Colonic mucosa (tissue), 4 donors: Measurements from ENCODE around the gene TAF13. TPM values are rescaled to one million over a fixed set of nuclear protein-coding genes. Genes with fewer than 3 reads are reported as not detected.

ENCODE experiments used
- DNase-seq: peaks from one replicate; pipeline ENCODE4 v3.0.0-alpha.2; 2020
- H3K27ac ChIP-seq: fragments of 200-600 bp; one replicate; pipeline ENCODE4 v1.8.0; 2021
- H3K27me3 ChIP-seq: fragments of 200-600 bp; one replicate; pipeline ENCODE4 v1.8.0; 2021
- H3K36me3 ChIP-seq: fragments of 200-600 bp; one replicate; pipeline ENCODE4 v1.8.0; 2021
- H3K4me1 ChIP-seq: fragments of 200-600 bp; one replicate; pipeline ENCODE4 v1.8.0; 2021; ENCODE audit warnings: mild to moderate bottlenecking
- H3K4me3 ChIP-seq: fragments of 200-600 bp; one replicate; pipeline ENCODE4 v1.8.0; 2021
- H3K9ac ChIP-seq, 2 donors: one replicate each; pipeline ENCODE4 v1.7.0; 2013; ENCODE audit warnings: control low read depth in 2 of 2, low read depth in 2 of 2, low read length in 2 of 2
- H3K9me3 ChIP-seq: fragments of 200-600 bp; one replicate; pipeline ENCODE4 v1.8.0; 2021
- CTCF ChIP-seq: fragments of 200-600 bp; IDR thresholded peaks from one replicate; pipeline ENCODE4 v1.8.0; 2022; ENCODE audit warnings: antibody characterized with exemption, mild to moderate bottlenecking
- intact Hi-C: fragments of 100-400 bp; cut with DNase I; formaldehyde crosslinking; loops from one replicate; pipeline ENCODE4 v1.14.1; 2022
- total RNA-seq, 2 donors: library from RNA; stranded (reverse); fragmentation: NEBNext Ultra II Directional in 1 of 2; extraction: Animal tissue kit (Norgen Biotek cat#: 25700) in 1 of 2; gene quantifications; one replicate each; pipeline ENCODE4 v1.2.1, GENCODE V29; 2021
- donor health status: healthy.
- donor health status: DM: no; HTN: no; CAD: no.
- donor health status: DM: no; HTN: no; CAD: no.

The TAF13 gene
- total RNA-seq, 2 donors from 2014 or later = 49.4 to 50.9 TPM

DNA sequence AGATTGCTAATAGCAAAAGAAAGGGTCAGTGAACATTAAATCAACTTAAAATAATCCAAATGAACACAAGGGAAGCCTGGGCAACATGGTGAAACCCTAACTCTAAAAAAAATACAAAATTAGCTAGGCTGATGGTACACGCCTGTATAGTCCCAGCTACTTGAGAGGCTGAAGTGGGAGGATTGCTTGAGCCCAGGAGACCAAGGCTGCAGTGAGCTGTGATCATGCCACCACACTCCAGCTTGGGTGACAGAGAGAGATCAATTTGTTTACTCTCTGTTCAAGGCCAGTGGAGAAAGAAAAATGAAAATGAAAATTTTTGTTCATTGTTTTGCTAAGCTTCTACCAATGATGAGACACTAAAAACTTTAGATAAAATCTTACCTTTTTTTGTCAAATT lies 58.7 kb downstream of the TAF13 start:
- no peak for TF ChIP-seq CTCF
- no peak overlapping the region for H3K27ac ChIP-seq
- intact Hi-C loops = no loop called here
- H3K4me3 ChIP-seq = no peak overlapping the region
- no peaks in the 10 kb centered on the region for H3K27me3 ChIP-seq
- H3K36me3 ChIP-seq = no peaks in the 10 kb centered on the region
- H3K9ac ChIP-seq = no peak overlapping the region
- no peaks in the 10 kb centered on the region for H3K4me1 ChIP-seq
- no peak for DNase-seq
- H3K9me3 ChIP-seq = no peaks in the 10 kb centered on the region

Other genes with a start within 250 kb of the TAF13 start
- gene AKNAD1, start 218.9 kb downstream of the TAF13 start, total RNA-seq = not detected
- gene GPSM2, start 199.0 kb downstream of the TAF13 start, total RNA-seq = 10 to 100 TPM; 32.5 to 62.6 TPM
- 10 to 100 TPM; 18.9 to 25.1 TPM for gene CLCC1, start 112.5 kb downstream of the TAF13 start, total RNA-seq
- gene WDR47, start 33.9 kb downstream of the TAF13 start, total RNA-seq = 1 to 10 TPM; 5.2 to 7.7 TPM
- gene TMEM167B, start 14.8 kb upstream of the TAF13 start, total RNA-seq = 10 to 100 TPM; 26.0 to 53.6 TPM
- 100 to 1,000 TPM; 110 to 163 TPM for gene ELAPOR1, start 38.1 kb upstream of the TAF13 start, total RNA-seq
- gene SARS1, start 137.9 kb upstream of the TAF13 start, total RNA-seq = 100 to 1,000 TPM; 139 to 193 TPM
- gene CELSR2, start 173.5 kb upstream of the TAF13 start, total RNA-seq = 1 to 10 TPM; 4.2 to 6.1 TPM
- gene PSRC1, start 207.1 kb upstream of the TAF13 start, total RNA-seq = 10 to 100 TPM in 1 of 2 donors, 1 to 10 TPM in 1; 6.5 to 36.0 TPM
- not detected for gene MYBPHL, start 231.0 kb upstream of the TAF13 start, total RNA-seq